ENCODE results near the gene TOPAZ1.

TOPAZ1 gene

GRCh38 chr3:44248152-44248551 lies 6.5 kb downstream of the TOPAZ1 start:
- no peak for DNase-seq (ENCODE audit: low spot score)

- no peak for DNase-seq (ENCODE audit: low spot score)
Observed at GRCh38 chr3:44252332-44252959, 10.8 kb downstream of the TOPAZ1 start.

GRCh38 chr3:44259404-44259803 lies 17.7 kb downstream of the TOPAZ1 start:
- DNase-seq (ENCODE audit: low spot score), result no peak

GRCh38 chr3:44264146-44264545 lies 22.5 kb downstream of the TOPAZ1 start:
- DNase-seq (ENCODE audit: low spot score), result no peak

DNA sequence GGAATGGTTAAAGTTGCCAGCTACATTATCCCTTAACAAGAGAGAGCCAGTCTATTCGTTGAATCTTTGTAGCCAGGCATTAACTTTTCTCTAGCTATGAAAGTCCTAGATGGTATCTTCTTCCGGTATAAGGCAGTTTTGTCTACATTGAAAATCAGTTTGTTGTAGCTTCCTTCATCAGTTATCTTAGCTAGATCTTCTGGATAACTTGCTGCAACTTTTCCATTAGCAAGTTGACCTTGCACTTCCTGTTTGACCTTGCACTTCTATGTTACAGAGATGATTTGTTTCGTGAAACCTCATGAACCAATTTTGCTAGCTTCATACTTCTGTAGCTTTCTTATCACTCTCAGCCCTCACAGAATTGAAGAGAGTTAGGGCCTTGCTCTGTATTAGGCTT lies 24.1 kb downstream of the TOPAZ1 start:
- DNase-seq (ENCODE audit: low spot score), result no peak

- no peak for DNase-seq (ENCODE audit: low spot score)
Observed at GRCh38 chr3:44272191-44272590, 30.5 kb downstream of the TOPAZ1 start.

DNA sequence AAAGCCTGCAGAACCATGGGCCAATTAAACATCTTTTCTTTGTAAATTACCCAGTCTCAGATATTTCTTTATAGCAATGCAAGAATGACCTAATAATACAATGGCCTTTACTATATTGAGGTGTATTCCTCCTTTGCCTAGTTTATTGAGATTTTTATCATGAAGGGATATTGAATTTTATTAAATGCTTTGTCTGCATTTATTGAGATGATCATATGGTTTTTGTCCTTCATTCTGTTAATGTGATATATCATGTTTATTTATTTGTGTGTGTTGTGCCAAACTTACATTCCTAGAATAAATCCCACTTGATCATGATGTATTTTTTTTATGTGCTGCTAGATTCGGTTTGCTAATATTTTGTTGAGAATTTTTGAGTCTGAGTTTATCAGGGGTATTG lies 36.2 kb downstream of the TOPAZ1 start:
- DNase-seq (ENCODE audit: low spot score), result no peak

DNA sequence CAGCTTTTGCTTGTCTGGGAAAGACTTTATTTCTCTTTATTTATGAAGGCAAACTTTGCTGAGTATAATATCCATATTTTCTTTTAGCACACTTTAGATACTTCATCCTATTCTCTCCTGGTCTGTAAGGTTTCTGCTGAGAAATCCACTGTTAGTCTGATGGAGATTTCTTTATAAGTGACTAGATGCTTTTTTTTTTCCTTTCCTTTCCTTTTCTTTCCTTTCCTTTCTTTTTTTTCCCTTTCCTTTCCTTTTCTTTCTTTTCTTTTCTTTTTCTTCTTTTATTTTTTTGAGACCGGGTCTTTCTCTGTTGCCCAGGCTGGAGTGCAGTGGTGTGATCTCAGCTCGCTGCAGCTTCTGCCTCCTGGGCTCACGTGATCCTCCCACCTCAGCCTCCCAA lies 38.4 kb downstream of the TOPAZ1 start:
- DNase-seq (ENCODE audit: low spot score), result no peak

DNA sequence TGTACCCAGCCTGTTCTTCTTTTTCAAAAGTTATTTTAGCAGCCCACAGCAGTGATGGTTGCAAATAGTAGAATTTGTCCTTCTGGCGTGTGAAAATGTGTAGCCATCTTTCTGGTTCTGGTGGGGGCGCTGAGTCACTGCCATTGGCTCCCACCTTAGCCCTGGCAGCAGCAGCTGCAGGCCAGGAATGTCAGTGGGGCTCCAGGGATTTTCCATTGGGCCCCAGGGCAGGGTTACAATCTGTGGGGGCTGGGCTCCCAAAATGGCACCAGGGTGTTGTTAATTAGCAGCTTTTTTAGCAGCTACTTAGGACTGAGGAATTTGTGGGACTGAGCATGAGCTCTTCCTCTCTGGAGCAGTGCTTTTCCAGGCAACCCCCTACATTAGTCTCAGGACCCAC lies 38.9 kb downstream of the TOPAZ1 start:
- DNase-seq (ENCODE audit: low spot score), result no peak

GRCh38 chr3:44284949-44285348 lies 43.3 kb downstream of the TOPAZ1 start:
- no peak for DNase-seq (ENCODE audit: low spot score)

DNA sequence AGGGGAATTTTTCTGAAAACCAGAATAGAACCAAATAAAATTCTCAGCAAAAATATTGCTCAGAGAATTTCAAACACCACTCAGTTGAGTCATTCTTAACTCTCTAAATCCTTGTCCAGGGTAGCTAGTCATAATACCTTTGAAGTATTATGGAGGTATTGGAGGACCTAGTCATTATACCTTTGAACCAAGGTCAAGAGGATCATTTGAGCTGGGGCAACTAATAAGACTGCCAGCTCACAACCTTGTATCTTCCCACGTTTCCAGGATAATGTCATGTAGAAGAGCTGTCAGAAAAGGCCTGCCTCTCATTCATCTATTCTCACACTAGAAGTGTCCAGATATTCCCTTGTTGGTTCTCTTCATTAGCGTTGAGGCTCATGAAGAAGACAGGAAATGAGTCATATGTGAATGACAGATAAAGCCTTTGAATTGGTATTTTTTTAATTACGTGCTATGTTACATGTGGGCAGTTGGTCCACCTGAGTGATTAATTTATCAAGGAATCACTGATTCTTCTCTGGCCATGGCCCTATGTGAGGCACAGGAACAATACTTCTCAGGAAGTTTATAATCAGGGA lies 48.3 kb downstream of the TOPAZ1 start:
- DNase-seq (ENCODE audit: low spot score), result no peak

- DNase-seq (ENCODE audit: low spot score), result no peak
Observed at GRCh38 chr3:44292276-44292675, 50.6 kb downstream of the TOPAZ1 start.

DNA sequence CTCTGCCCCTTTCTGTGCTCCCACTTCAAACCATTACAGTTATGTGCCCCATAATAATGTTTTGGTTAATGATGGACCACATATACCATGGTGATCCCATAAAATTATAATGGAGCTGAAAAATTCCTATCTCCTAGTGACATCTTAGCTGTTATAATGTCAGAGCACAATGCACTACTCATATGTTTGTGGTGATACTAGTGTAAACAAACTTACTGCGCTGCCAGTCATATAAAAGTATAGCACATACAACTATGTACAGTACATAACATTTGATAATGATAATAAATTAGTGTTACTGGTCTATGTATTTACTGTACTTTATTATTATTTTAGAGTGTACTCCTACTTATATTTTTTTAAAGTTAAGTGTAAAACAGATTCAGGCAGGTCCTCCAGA lies 51.3 kb downstream of the TOPAZ1 start:
- no peak for DNase-seq (ENCODE audit: low spot score)

DNA sequence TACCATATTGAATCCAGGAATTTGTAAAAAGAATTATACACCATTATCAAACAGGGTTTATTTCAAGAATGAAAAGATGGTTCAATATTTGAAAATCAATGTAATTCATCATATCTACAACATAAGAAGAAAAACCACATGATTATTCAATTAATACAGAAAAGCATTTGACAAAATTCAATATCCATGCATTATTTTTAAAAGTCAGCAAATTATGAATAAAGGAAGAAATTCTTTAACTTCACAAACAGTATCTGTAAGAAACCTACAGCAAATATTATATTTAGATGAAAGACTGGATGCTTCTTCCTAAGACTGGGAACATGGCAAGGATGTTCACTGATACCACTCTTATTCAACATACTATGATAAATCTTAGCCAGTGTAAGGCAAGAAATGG lies 55.6 kb downstream of the TOPAZ1 start:
- DNase-seq (ENCODE audit: low spot score), result no peak

- no peak for DNase-seq (ENCODE audit: low spot score)
Observed at GRCh38 chr3:44301746-44302145, 60.1 kb downstream of the TOPAZ1 start.

GRCh38 chr3:44309500-44309899 lies 67.8 kb downstream of the TOPAZ1 start:
- DNase-seq (ENCODE audit: low spot score), result no peak

GRCh38 chr3:44318891-44319311 lies 77.2 kb downstream of the TOPAZ1 start:
- DNase-seq (ENCODE audit: low spot score), result peak; percentile 39

DNA sequence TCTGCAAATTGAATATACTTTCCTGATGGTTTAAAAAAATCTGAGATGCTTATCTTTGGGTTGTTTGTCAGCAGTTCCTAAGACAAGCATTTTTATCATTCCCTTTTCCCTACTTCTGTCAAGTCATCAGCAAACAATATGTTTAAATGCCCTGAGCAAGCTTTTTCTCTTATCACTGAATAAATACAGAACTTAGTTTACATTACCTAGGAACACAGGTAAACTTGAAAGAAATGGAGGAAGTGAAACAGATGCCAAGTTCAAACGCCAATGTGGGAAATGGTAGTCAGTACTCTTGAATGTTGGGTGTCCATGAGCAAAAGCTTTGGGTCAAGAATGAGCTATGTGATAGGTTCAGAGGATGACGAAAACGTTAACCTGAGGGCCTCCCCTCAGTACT lies 79.6 kb downstream of the TOPAZ1 start:
- DNase-seq (ENCODE audit: low spot score), result no peak

DNA sequence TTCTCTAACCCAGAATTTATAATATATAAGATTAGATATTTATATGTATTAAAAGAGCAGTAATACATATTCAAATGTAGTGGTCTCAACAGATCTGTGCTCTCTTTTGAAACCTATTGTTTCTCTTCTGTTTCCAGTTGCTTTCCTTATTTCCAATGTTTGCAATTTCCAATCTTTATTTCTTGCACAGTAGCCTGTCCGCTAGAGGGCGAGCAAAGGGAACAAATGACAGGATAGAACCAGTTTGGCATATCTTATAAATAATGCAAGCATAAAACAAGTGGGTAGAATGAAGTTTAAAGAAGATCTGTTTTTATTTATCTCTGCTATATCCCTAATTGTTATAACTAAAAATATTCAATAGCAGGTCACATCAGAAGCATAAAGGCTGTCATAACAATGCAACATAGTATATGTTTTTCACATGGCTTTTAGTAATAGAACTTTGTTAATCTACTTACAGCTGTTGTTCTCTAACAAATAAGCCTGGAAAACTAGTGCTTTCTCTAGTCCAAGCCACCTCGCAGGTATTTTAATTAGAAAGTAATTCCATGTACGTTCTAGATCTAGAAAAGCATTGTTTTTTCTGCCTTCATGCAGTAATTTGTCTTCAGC lies 81.8 kb downstream of the TOPAZ1 start:
- peak; percentile 53 for DNase-seq (ENCODE audit: low spot score)

DNA sequence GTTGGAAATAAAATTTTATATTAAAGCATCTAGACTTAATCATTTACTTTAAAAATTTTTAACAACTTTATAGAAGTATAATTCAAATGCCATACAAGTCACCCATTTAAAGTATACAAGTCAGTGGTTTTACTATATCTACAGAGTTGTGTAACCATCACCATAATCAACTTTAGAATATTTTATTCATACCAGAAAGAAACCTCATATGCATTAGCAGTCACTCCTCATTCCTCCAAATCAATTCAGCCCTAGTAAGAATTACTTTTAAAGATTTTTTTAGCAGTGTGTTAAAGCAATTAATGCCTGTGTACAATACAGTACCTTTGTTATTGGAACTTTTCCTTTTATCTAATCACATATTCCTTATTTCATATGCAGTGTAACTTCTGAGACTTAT lies 82.9 kb downstream of the TOPAZ1 start:
- no peak for DNase-seq (ENCODE audit: low spot score)

- no peak for DNase-seq (ENCODE audit: low spot score)
Observed at GRCh38 chr3:44326019-44326418, 84.3 kb downstream of the TOPAZ1 start.

DNA sequence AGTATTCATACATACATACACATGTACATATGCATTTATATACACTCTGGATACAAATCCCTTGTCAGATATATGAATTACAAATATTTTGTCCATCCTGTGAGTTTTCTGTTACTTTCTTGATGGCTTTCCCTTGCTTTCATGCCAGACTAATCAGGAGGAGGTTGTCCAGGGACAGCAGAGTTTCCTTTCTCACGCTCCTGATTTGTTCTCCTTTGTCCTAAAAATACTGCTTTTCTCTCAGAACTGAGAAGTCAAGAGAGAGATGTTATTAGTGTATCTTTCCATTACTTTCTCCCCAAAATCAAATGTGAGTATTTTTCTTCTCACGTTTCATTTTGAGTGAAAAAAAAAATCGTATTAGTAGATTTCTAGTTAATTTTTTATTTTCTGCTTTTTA lies 84.8 kb downstream of the TOPAZ1 start:
- DNase-seq (ENCODE audit: low spot score), result no peak

DNA sequence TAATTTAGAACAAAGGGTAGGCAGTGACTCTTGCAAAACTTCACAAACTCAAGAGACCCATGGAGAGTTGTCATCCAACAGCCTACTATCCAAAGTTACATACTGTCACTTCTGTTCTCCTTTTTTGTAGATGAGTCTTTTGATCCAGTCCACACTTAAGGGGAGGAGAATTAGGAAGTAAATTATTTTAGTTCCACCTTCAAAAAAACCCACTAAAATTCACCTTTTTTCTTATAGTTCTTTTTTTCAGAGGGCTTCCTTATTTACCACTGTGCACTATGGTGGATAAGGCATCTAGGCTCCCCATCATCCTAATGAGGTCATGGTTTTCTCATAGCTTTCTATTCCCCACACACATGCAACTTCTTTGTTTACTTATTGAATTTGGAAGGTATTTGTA lies 88.3 kb downstream of the TOPAZ1 start:
- DNase-seq (ENCODE audit: low spot score), result no peak

DNA sequence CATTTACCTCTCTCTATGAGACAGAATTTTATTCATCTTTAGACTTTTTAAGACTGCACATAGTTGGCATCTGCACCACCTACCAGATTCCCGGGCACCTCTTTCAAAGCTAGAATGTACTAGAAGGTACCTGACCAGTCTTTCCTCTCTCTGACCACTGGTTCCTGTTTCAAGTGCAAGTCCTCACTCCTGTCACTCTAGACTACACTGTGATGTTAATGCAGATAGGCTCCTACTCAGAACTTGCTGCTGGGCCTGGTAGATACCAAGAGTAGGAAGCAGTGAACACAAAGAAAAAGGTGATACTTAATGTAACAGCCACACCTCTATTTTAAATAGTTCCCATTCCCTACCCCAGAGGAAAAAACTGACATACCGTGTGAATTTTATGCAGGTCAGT lies 88.8 kb downstream of the TOPAZ1 start:
- DNase-seq (ENCODE audit: low spot score), result no peak
